ENCODE data around the gene ZNF492.
"Not testable (repeated sequence)": the region's sequence is repeated elsewhere in the genome, so short reads cannot be mapped to it uniquely, and the experiment has no call there.

Gene ZNF492

DNA sequence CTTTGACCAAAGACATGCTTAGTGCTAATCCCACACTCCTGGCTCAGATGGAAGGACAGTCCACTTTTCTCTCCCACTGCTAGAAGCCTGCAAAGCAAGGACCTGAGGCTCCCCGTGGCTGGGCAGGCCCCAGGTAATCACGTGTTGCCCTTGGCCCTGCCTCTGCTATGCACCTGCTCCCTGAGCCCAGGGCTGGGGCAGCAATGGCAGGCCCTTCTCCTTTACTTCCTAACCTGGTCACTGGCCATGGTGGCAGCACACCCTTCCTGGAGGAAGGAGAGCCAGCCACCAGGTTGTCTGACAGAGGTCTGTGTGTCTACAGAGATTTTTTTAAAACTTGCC is 27.9 kb upstream of the ZNF492 start:
- Histone ChIP-seq H3K4me3 (ENCODE audit: low read depth, low read length) (no peak overlapping the region), H3K9me3 (ENCODE audit: control insufficient read depth, insufficient read depth, low read length) (peaks cover 36% of the 10 kb centered on the region), H3K9ac (ENCODE audit: low read depth, low read length) (no peak overlapping the region), H3K27me3 (ENCODE audit: control insufficient read depth, insufficient read depth, low read length) (no peaks in the 10 kb centered on the region), H3K4me1 (ENCODE audit: control insufficient read depth, insufficient read depth, low read length) (no peaks in the 10 kb centered on the region), H3K36me3 (ENCODE audit: control insufficient read depth, insufficient read depth, low read length) (no peaks in the 10 kb centered on the region)

DNA sequence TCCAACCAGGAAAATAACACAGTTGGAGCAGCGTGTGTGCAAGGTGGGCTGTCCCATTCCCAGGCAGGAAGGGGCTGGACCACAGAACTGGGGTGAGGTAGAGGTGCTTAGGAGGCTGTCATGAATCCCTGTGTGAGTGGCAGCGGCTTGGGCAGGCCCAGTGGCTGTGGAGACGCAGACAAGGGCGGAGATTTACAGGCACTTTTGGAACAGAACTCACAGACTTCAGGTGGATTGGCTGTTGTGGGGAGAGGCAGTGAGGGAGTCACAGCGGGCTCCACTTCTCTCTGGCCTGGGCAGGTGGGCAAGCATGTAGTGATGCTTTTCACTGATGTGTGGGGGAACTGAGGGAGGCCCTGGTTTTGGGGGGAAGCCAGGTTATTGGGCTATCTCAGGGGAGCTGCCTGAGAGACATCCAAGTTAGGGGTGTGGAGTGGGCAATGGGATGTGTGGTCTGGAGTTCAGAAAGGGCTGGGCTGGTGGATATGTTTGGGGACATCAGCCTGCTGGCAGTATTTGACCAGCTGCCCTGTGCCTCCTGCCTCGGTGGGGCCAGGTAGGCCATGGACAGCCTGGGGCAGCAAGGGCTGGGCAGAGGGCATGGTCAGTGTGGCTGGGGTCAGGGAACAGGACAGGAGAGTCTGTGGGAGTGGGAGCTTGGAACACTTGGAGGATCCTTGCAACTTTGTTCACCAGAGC is 27.0 kb upstream of the ZNF492 start:
- Histone ChIP-seq H3K36me3 (ENCODE audit: control insufficient read depth, insufficient read depth, low read length) (no peaks in the 10 kb centered on the region), H3K9ac (ENCODE audit: low read depth, low read length) (no peak overlapping the region), H3K4me1 (ENCODE audit: control insufficient read depth, insufficient read depth, low read length) (no peaks in the 10 kb centered on the region), H3K9me3 (ENCODE audit: control insufficient read depth, insufficient read depth, low read length) (peaks cover 33% of the 10 kb centered on the region), H3K4me3 (ENCODE audit: low read depth, low read length) (no peak overlapping the region), H3K27me3 (ENCODE audit: control insufficient read depth, insufficient read depth, low read length) (no peaks in the 10 kb centered on the region)

DNA sequence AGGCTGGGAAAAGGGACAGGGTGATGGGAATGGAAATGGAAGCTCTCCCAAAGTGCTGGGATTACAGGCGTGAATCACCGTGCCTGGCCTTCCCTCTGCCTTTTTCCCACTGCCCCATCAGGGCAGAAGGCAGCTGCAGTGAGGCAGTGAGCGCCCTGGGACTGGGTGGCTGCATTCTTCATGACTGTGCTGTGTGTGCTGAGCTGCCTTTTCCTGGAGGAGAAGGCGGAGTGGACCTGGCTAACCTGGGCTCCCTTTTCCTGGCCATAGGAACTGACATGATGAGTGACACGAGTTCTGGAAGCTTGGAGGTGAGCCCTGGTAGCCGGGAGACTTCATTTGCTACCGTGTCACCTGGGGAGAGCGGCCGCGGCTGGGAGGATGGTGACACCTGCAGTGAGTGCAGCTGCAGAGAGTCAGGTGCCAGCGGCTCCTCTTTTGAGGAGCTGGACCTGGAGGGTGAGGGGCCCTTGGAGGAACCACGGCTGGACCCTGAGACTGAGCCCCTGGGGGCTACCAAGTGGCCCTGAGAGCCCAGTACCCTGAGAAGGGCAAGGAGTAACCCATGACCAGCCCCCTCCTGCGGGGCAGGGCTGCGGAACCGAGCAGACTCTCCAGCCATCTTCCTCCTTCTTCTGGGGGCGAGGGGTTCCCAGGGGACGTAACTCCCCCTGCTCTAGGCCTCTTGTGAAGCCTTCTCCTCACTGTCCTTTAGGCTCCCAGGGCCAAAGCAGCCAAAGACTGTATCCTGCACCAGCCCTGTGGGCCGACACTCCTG is 26.3 kb upstream of the ZNF492 start:
- Histone ChIP-seq H3K27me3 (ENCODE audit: control insufficient read depth, insufficient read depth, low read length) (no peaks in the 10 kb centered on the region), H3K9ac (ENCODE audit: low read depth, low read length) (no peak overlapping the region), H3K4me3 (ENCODE audit: low read depth, low read length) (no peak overlapping the region), H3K4me1 (ENCODE audit: control insufficient read depth, insufficient read depth, low read length) (no peaks in the 10 kb centered on the region), H3K36me3 (ENCODE audit: control insufficient read depth, insufficient read depth, low read length) (no peaks in the 10 kb centered on the region), H3K9me3 (ENCODE audit: control insufficient read depth, insufficient read depth, low read length) (peaks cover 33% of the 10 kb centered on the region)

DNA sequence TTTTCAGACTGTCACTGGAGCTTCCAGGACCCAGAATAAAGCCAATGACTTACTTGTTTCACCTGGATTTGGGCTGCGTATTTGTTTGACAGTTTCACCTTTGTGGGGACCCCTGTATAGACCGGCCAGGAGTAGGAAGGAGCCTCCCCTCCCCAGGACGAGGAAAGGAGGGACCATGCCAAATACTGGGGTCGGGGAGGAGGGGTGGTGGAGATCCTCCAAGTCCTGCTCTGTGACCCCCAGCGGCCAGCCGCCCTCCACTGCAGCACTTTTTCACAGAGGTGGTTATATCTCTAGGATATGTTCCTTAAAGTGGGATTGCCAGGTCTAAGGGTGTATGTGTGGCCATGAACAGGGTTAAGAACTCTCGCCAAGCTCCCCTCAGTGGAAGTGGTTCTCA is 25.7 kb upstream of the ZNF492 start:
- Histone ChIP-seq H3K27me3 (ENCODE audit: control insufficient read depth, insufficient read depth, low read length) (no peaks in the 10 kb centered on the region), H3K9me3 (ENCODE audit: control insufficient read depth, insufficient read depth, low read length) (peaks cover 33% of the 10 kb centered on the region), H3K4me3 (ENCODE audit: low read depth, low read length) (no peak overlapping the region), H3K9ac (ENCODE audit: low read depth, low read length) (no peak overlapping the region), H3K36me3 (ENCODE audit: control insufficient read depth, insufficient read depth, low read length) (no peaks in the 10 kb centered on the region), H3K4me1 (ENCODE audit: control insufficient read depth, insufficient read depth, low read length) (no peaks in the 10 kb centered on the region)

DNA sequence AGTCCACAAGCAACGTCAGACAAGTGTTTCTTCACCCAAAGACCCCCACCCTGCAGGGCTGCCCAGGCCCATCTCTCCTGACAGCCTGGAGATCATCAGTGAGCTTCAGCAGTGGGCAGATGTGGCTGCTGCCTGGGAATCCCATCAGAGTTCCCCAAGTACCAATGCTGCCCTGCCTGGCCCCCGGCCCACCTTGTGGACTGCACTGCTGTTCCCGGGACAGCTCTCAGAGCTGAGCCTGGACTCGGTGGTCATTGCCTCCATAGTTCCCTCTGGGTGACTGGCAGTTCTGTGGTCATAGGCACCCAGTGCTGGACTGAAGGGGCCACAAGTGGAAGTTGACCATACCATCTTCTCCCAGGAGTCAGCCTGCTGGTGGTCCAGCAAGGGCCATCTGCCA is 24.5 kb upstream of the ZNF492 start:
- peaks cover 26% of the 10 kb centered on the region for H3K9me3 ChIP-seq (ENCODE audit: control insufficient read depth, insufficient read depth, low read length)
- no peaks in the 10 kb centered on the region for H3K36me3 ChIP-seq (ENCODE audit: control insufficient read depth, insufficient read depth, low read length)
- H3K4me3 ChIP-seq (ENCODE audit: low read depth, low read length): no peak overlapping the region
- no peak overlapping the region for H3K9ac ChIP-seq (ENCODE audit: low read depth, low read length)
- H3K4me1 ChIP-seq (ENCODE audit: control insufficient read depth, insufficient read depth, low read length): no peaks in the 10 kb centered on the region
- H3K27me3 ChIP-seq (ENCODE audit: control insufficient read depth, insufficient read depth, low read length): no peaks in the 10 kb centered on the region

DNA sequence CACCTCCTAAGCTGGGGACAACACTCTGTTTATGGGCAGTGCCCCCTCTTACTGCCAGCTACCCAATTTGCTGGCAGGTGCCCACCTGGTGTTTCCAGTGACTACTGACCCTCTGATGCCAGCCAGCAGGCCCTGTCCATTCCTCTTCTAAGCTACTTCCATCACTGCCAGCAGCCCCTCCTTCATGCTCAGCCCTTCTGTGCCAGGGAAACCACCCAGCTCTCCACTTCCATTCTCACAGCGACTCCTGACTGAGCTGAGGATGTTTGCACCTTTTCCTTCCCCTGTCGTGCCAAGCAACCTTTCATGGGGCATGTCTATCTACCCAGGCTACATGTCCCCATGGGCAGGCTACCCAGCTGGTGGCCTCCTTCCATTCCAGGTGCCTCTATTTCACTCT is 24.0 kb upstream of the ZNF492 start:
- Histone ChIP-seq H3K9me3 (ENCODE audit: control insufficient read depth, insufficient read depth, low read length) (peaks cover 23% of the 10 kb centered on the region), H3K9ac (ENCODE audit: low read depth, low read length) (no peak overlapping the region), H3K4me1 (ENCODE audit: control insufficient read depth, insufficient read depth, low read length) (no peaks in the 10 kb centered on the region), H3K4me3 (ENCODE audit: low read depth, low read length) (no peak overlapping the region), H3K27me3 (ENCODE audit: control insufficient read depth, insufficient read depth, low read length) (no peaks in the 10 kb centered on the region), H3K36me3 (ENCODE audit: control insufficient read depth, insufficient read depth, low read length) (no peaks in the 10 kb centered on the region)

DNA sequence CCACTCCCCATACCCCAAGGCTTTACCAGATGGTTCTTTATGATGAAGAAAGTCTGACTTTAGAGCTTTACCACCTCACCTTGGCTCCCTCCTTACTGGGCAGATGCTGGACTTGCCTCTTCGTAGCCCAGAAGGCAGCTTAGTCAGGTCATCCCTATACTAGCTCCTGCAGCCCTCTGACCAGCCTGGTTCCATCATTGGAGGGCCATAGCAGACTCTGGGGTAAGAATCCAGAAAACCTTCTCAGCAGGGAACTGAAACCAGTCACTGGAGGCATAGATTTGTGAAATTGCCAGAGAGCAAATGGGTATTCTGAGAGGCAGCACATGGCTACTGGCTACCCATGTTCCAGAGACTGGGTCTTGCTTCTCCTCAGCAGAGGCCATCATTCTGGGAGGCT is 21.8 kb upstream of the ZNF492 start:
- H3K9ac ChIP-seq (ENCODE audit: low read depth, low read length): no peak overlapping the region
- no peaks in the 10 kb centered on the region for H3K27me3 ChIP-seq (ENCODE audit: control insufficient read depth, insufficient read depth, low read length)
- peaks cover 23% of the 10 kb centered on the region for H3K9me3 ChIP-seq (ENCODE audit: control insufficient read depth, insufficient read depth, low read length)
- no peaks in the 10 kb centered on the region for H3K36me3 ChIP-seq (ENCODE audit: control insufficient read depth, insufficient read depth, low read length)
- no peak overlapping the region for H3K4me3 ChIP-seq (ENCODE audit: low read depth, low read length)
- H3K4me1 ChIP-seq (ENCODE audit: control insufficient read depth, insufficient read depth, low read length): no peaks in the 10 kb centered on the region

DNA sequence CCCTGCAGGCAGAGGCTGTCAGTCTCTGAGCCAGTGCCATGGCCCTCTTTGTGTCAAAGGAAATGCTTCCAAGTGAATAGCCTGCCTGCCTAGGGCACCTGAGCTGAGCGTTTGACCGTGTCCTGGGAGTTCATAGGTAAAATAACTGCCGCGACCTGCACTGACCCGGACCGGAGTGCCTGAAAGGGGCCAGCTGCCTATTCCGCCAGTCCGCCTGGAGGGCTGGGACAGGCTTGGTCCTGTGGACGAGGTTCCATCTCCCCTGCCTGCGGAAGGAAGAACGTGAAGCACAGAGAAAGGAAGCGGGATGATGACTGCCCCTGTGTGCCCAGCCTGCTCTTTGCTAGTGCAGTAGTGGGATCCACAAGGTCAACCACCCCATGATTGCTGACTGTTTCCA is 17.5 kb upstream of the ZNF492 start:
- H3K9ac ChIP-seq (ENCODE audit: low read depth, low read length): no peak overlapping the region
- no peak overlapping the region for H3K4me3 ChIP-seq (ENCODE audit: low read depth, low read length)
- no peaks in the 10 kb centered on the region for H3K27me3 ChIP-seq (ENCODE audit: control insufficient read depth, insufficient read depth, low read length)
- H3K9me3 ChIP-seq (ENCODE audit: control insufficient read depth, insufficient read depth, low read length): peaks cover 21% of the 10 kb centered on the region
- H3K4me1 ChIP-seq (ENCODE audit: control insufficient read depth, insufficient read depth, low read length): no peaks in the 10 kb centered on the region
- no peaks in the 10 kb centered on the region for H3K36me3 ChIP-seq (ENCODE audit: control insufficient read depth, insufficient read depth, low read length)

DNA sequence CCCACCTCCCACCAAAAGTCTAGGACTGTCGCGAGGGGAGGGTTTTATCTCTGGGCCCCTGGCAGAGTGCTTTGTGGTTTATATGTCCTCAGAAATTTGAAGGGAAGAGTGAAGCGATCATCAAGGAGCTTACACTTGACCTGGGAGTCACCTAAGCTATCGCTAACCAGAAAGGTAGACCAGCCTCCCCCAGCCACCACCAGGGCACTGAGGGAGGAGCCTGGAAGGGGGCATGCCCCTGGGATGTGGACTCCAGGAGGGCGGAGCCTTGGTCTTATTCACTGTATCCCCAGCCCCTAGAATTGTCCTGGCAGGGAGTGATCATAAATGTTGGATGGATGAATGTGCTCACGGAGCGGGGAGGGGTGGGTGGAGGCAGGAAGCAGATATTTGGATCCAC is 16.9 kb upstream of the ZNF492 start:
- H3K27me3 ChIP-seq (ENCODE audit: control insufficient read depth, insufficient read depth, low read length); H3K4me3 ChIP-seq (ENCODE audit: low read depth, low read length); H3K36me3 ChIP-seq (ENCODE audit: control insufficient read depth, insufficient read depth, low read length); H3K9ac ChIP-seq (ENCODE audit: low read depth, low read length); H3K4me1 ChIP-seq (ENCODE audit: control insufficient read depth, insufficient read depth, low read length): not testable (repeated sequence)
- peaks cover 21% of the 10 kb centered on the region for H3K9me3 ChIP-seq (ENCODE audit: control insufficient read depth, insufficient read depth, low read length)

DNA sequence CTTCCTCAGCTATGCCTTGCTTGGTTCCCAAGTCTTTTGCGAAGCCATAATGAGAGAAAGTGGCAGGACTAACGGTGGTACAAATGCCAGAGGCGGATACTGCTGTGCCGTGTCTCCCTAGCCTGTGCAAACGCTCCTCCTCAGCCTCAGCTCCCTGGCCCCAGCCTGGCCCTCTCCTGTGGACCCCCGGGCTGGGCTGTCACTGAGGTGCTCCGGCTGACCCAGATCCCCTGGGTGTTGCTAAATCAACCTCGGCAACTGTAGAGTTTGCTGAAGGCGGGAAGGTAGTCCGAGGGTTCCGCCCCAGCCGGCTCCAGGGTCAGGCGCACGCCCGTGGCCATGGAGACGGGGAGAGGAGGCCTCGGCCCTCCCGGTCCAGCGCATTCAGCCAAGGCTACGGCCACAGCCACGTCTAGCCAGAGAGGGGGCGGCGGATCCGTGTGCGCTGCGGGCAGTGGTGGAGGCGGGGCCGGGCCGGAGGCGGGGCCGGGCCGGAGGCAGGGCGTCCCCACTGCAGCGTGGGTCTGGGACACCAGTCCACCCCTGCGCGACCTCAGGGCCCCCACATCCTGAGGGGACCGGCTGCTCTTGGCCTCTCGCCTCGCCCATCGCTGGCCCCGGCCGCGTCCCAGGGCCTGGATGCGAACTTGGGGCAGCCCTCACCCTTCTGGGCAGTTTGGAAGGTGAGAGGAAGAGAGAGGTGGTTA is 16.4 kb upstream of the ZNF492 start:
- Histone ChIP-seq H3K4me1 (ENCODE audit: control insufficient read depth, insufficient read depth, low read length) (no peaks in the 10 kb centered on the region), H3K4me3 (ENCODE audit: low read depth, low read length) (no peak overlapping the region), H3K9ac (ENCODE audit: low read depth, low read length) (no peak overlapping the region), H3K36me3 (ENCODE audit: control insufficient read depth, insufficient read depth, low read length) (no peaks in the 10 kb centered on the region), H3K27me3 (ENCODE audit: control insufficient read depth, insufficient read depth, low read length) (no peaks in the 10 kb centered on the region), H3K9me3 (ENCODE audit: control insufficient read depth, insufficient read depth, low read length) (peaks cover 17% of the 10 kb centered on the region)

DNA sequence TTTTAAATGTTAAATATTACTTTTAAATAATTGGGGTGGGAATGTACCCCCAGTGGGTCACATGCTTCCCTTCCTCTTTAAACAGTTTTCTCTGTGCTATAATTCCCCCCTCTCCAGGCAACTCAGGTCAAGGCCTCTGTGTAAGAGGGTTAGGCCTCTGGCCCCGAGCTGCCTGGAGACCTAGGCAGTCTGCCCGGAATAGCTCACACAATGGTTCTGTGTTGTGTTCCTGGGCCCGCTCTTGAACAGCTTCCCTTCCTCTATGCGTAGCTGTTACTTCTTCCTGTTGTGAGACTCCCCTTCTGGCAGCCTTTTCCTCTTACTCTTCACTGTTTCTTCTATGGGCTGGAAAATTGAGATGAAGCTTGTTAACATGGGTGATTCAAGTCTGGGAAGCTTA is 14.8 kb upstream of the ZNF492 start:
- Histone ChIP-seq H3K36me3 (ENCODE audit: control insufficient read depth, insufficient read depth, low read length) (no peaks in the 10 kb centered on the region), H3K9ac (ENCODE audit: low read depth, low read length) (no peak overlapping the region), H3K4me3 (ENCODE audit: low read depth, low read length) (no peak overlapping the region), H3K9me3 (ENCODE audit: control insufficient read depth, insufficient read depth, low read length) (peaks cover 17% of the 10 kb centered on the region), H3K27me3 (ENCODE audit: control insufficient read depth, insufficient read depth, low read length) (no peaks in the 10 kb centered on the region), H3K4me1 (ENCODE audit: control insufficient read depth, insufficient read depth, low read length) (no peaks in the 10 kb centered on the region)

DNA sequence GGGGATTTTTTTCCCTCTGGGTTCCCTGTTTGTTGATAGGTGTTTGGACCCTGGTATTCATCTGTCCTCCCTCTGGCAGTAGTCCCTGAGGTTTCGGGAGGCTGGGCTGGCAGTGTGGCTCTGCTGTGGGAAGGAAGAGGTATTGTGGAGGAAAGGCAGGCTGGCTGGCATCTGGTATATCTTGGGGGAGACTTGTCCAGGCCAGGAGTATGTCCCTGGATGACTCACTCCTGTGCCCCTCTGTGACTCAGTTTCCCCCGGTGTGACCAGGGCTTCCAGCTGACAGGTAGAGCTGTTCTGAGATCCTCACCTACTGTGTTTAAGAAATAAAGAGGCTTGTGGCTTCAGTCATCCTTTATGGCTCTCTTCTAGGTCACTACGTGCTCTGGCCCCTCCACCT is 14.2 kb upstream of the ZNF492 start:
- Histone ChIP-seq H3K36me3 (ENCODE audit: control insufficient read depth, insufficient read depth, low read length) (no peaks in the 10 kb centered on the region), H3K9ac (ENCODE audit: low read depth, low read length) (no peak overlapping the region), H3K27me3 (ENCODE audit: control insufficient read depth, insufficient read depth, low read length) (no peaks in the 10 kb centered on the region), H3K4me1 (ENCODE audit: control insufficient read depth, insufficient read depth, low read length) (no peaks in the 10 kb centered on the region), H3K9me3 (ENCODE audit: control insufficient read depth, insufficient read depth, low read length) (peaks cover 17% of the 10 kb centered on the region), H3K4me3 (ENCODE audit: low read depth, low read length) (no peak overlapping the region)

All from iPS-15b (cell line).